Embryonic facial prominence (tissue), 1 donor: ENCODE measurements around the gene DIPK2A.

Source experiments
- DNase-seq: peaks from one replicate; pipeline ENCODE4 v3.0.0-alpha.2; 2016; ENCODE audit errors: extremely low spot score

Gene DIPK2A

GRCh38 chr3:143974271-143975238 is 2.9 kb downstream of the DIPK2A start:
- DNase-seq: no peak

GRCh38 chr3:143975554-143976152 is 4.0 kb downstream of the DIPK2A start:
- peak; percentile 70 for DNase-seq

- no peak for DNase-seq
Observed at GRCh38 chr3:143977341-143978262, 6.0 kb downstream of the DIPK2A start.

GRCh38 chr3:143978263-143978631 is 6.6 kb downstream of the DIPK2A start:
- no peak for DNase-seq

- DNase-seq: no peak
Observed at GRCh38 chr3:143979041-143979440, 7.4 kb downstream of the DIPK2A start.

- DNase-seq: no peak
Observed at GRCh38 chr3:143979813-143980212, 8.2 kb downstream of the DIPK2A start.

- no peak for DNase-seq
Observed at GRCh38 chr3:143988306-143988705, 16.7 kb downstream of the DIPK2A start.

- DNase-seq: no peak
Observed at GRCh38 chr3:143989461-143989860, 17.8 kb downstream of the DIPK2A start.

GRCh38 chr3:143991713-143992112 is 20.1 kb downstream of the DIPK2A start:
- no peak for DNase-seq

GRCh38 chr3:143998266-143998665 is 26.6 kb downstream of the DIPK2A start:
- no peak for DNase-seq

GRCh38 chr3:144003051-144003450 is 31.4 kb downstream of the DIPK2A start:
- DNase-seq: no peak

GRCh38 chr3:144010371-144010770 is 38.7 kb downstream of the DIPK2A start:
- no peak for DNase-seq

- DNase-seq: no peak
Observed at GRCh38 chr3:144011251-144011799, 39.7 kb downstream of the DIPK2A start.

GRCh38 chr3:144015133-144015532 is 43.5 kb downstream of the DIPK2A start:
- no peak for DNase-seq

- no peak for DNase-seq
Observed at GRCh38 chr3:144018776-144019175, 47.2 kb downstream of the DIPK2A start.
